PC-3 (cell line): Measurements from ENCODE around the gene LPAR1.

Experiments
- EZH2 ChIP-seq: fragments of 300-600 bp; sonication (generic); IDR thresholded peaks from one replicate; pipeline ENCODE4 v1.6.1; 2017; ENCODE audit warnings: antibody characterized with exemption, mild to moderate bottlenecking, low read length; ENCODE audit not compliant: unreplicated experiment
- TF ChIP-seq, protein P1 (sequence below): fragments of 300-600 bp; sonication (generic); conservative IDR thresholded peaks from 2 replicates; pipeline ENCODE4 v1.5.1; 2017; ENCODE audit warnings: antibody characterized with exemption, low read depth, mild to moderate bottlenecking, low read length

DNA sequence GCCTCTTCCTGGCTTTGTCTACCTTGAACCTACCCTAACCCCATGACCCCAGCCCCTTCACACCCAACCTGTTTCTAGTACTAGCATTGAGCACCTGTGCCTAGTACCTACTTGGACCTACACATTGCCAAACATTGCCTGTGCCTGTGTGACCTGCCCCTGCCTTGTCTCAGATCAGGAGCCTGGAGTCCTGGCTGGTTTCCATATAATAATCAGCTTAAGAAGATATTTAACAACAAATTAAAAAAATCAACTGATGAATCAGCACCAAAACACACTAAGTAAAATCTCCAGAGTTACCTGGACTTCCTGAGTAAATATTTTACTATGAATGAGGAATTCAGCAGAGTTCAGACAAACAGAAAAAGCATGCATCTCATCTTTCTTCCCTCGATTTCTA is 17.7 kb downstream of the LPAR1 start:
- TF ChIP-seq, protein P1, sequence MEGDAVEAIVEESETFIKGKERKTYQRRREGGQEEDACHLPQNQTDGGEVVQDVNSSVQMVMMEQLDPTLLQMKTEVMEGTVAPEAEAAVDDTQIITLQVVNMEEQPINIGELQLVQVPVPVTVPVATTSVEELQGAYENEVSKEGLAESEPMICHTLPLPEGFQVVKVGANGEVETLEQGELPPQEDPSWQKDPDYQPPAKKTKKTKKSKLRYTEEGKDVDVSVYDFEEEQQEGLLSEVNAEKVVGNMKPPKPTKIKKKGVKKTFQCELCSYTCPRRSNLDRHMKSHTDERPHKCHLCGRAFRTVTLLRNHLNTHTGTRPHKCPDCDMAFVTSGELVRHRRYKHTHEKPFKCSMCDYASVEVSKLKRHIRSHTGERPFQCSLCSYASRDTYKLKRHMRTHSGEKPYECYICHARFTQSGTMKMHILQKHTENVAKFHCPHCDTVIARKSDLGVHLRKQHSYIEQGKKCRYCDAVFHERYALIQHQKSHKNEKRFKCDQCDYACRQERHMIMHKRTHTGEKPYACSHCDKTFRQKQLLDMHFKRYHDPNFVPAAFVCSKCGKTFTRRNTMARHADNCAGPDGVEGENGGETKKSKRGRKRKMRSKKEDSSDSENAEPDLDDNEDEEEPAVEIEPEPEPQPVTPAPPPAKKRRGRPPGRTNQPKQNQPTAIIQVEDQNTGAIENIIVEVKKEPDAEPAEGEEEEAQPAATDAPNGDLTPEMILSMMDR: no peak
- no peak for TF ChIP-seq EZH2
